ENCODE data around the gene BCKDHB. TPM values are rescaled to one million over a fixed set of nuclear protein-coding genes. Genes with fewer than 3 reads are reported as not detected.

The BCKDHB gene
- total and polyA plus RNA-seq, 2 donors (not counting 3 experiments of a cell fraction or from before 2014, with no cell fraction given): 5.6 to 12.2 TPM

- FAIRE-seq: no peak
- H3K27me3 ChIP-seq (ENCODE audit: control insufficient read depth in 2 of 2, insufficient read depth in 2 of 2, low read length in 2 of 2): no peaks in the 10 kb centered on the region
- no peaks in the 10 kb centered on the region for H4K20me1 ChIP-seq (replicated peaks; ENCODE audit: control insufficient read depth, extremely low read depth, insufficient read depth, low read length)
- dilution Hi-C loops (cut with MboI; ENCODE audit: extremely low pct_ligation_motif_present, low sequenced_read_pairs): no loop called here
- no peak overlapping the region for H3K4me3 ChIP-seq (replicated peaks in 1 of 3; ENCODE audit: insufficient read depth in 1 of 3, low read depth in 1 of 3, low read length in 3 of 3)
- no peaks in the 10 kb centered on the region for H3K9me3 ChIP-seq (replicated peaks; ENCODE audit: control insufficient read depth, insufficient read depth, low read length)
- no peak for DNase-seq (ENCODE audit: low read depth, low spot score)
- ChIA-PET POLR2A (interaction anchor here (0.6 kb wide), 1 partner anchor 38 kb away, joined by 3 read pairs; no protein-coding TSS in a partner anchor), CTCF (interaction anchor here (1.6 kb wide), 1 partner anchor 66 kb away, joined by 4 read pairs; no protein-coding TSS in a partner anchor)
- H3K36me3 ChIP-seq (ENCODE audit: control insufficient read depth in 2 of 2, extremely low read depth in 1 of 2, insufficient read depth in 2 of 2, low read length in 2 of 2): no peaks in the 10 kb centered on the region
- no peaks in the 10 kb centered on the region for H3K9me1 ChIP-seq (replicated peaks; ENCODE audit: control insufficient read depth, extremely low read depth, insufficient read depth, low read length)
- H3K4me1 ChIP-seq (ENCODE audit: control insufficient read depth, extremely low read depth, insufficient read depth, low read length): no peaks in the 10 kb centered on the region
- intact Hi-C loops (cut with micrococcal nuclease): no loop called here
- no peak overlapping the region for H3K9ac ChIP-seq (replicated peaks; ENCODE audit: extremely low read depth, insufficient read depth, low read length)
- BruUV-seq (replicated peaks): no TSS peak
- no peaks in the 10 kb centered on the region for H3K79me2 ChIP-seq (ENCODE audit: control insufficient read depth, insufficient read depth, low read length)
- TF ChIP-seq CTCF (IDR thresholded peaks at IDR 0.05; ENCODE audit: extremely low read depth in 1 of 2, insufficient read depth in 1 of 2, low read depth in 1 of 2, low read length in 2 of 2) (no peak), EZH2 (IDR thresholded peaks at IDR 0.05; ENCODE audit: borderline replicate concordance, low read depth, low read length, severe bottlenecking) (no peak)
- H3K4me2 ChIP-seq (ENCODE audit: insufficient read depth, low read length): no peak overlapping the region
- H2AFZ ChIP-seq (ENCODE audit: low read depth, low read length): no peak overlapping the region
- H3K27ac ChIP-seq (ENCODE audit: insufficient read depth, low read depth, low read length): no peak overlapping the region
Measured at GRCh38 chr6:80280262-80281010, 174.0 kb downstream of the BCKDHB start.

- intact Hi-C loops (cut with micrococcal nuclease): no loop called here
- TF ChIP-seq POLR2AphosphoS5 (IDR thresholded peaks at IDR 0.05; ENCODE audit: insufficient read depth, low read depth, low read length): no peak
- no peak for TF ChIP-seq POLR2A (IDR thresholded peaks at IDR 0.05; ENCODE audit: low read depth, low read length)
- no peak for TF ChIP-seq EZH2 (IDR thresholded peaks at IDR 0.05; ENCODE audit: borderline replicate concordance, low read depth, low read length, severe bottlenecking)
- TF ChIP-seq JUN (IDR thresholded peaks at IDR 0.05; ENCODE audit: borderline replicate concordance, insufficient read depth, insufficient read length, low read depth): no peak
- no peak for TF ChIP-seq FOS (IDR thresholded peaks at IDR 0.05; ENCODE audit: borderline replicate concordance, insufficient read depth, low read length)
- no peak for TF ChIP-seq MYC (IDR thresholded peaks at IDR 0.05; ENCODE audit: low read depth, low read length)
- Histone ChIP-seq H3K36me3 (ENCODE audit: control insufficient read depth in 2 of 2, extremely low read depth in 1 of 2, insufficient read depth in 2 of 2, low read length in 2 of 2) (no peaks in the 10 kb centered on the region), H3K9me3 (replicated peaks; ENCODE audit: control insufficient read depth, insufficient read depth, low read length) (no peaks in the 10 kb centered on the region), H3K9ac (replicated peaks; ENCODE audit: extremely low read depth, insufficient read depth, low read length) (no peak overlapping the region), H3K27me3 (ENCODE audit: control insufficient read depth in 2 of 2, insufficient read depth in 2 of 2, low read length in 2 of 2) (no peaks in the 10 kb centered on the region), H3K4me2 (ENCODE audit: insufficient read depth, low read length) (no peak overlapping the region), H3K27ac (ENCODE audit: insufficient read depth, low read depth, low read length) (no peak overlapping the region), H2AFZ (ENCODE audit: low read depth, low read length) (no peak overlapping the region), H3K9me1 (replicated peaks; ENCODE audit: control insufficient read depth, extremely low read depth, insufficient read depth, low read length) (peaks cover 3% of the 10 kb centered on the region), H3K4me3 (replicated peaks in 1 of 3; ENCODE audit: insufficient read depth in 1 of 3, low read depth in 1 of 3, low read length in 3 of 3) (no peak overlapping the region), H4K20me1 (replicated peaks; ENCODE audit: control insufficient read depth, extremely low read depth, insufficient read depth, low read length) (no peaks in the 10 kb centered on the region), H3K79me2 (ENCODE audit: control insufficient read depth, insufficient read depth, low read length) (no peaks in the 10 kb centered on the region), H3K4me1 (ENCODE audit: control insufficient read depth, extremely low read depth, insufficient read depth, low read length) (no peaks in the 10 kb centered on the region)
- dilution Hi-C loops (cut with MboI; ENCODE audit: extremely low pct_ligation_motif_present, low sequenced_read_pairs): no loop called here
- ChIA-PET POLR2A (no interaction called here), CTCF (no interaction called here)
- FAIRE-seq (no peak), DNase-seq (ENCODE audit: low read depth, low spot score) (no peak)
- BruUV-seq (replicated peaks): no TSS peak
Measured at GRCh38 chr6:80282913-80283554, 176.6 kb downstream of the BCKDHB start.

Measured in endothelial cell of umbilical vein (primary cell).